ENCODE measurements around the gene GALNT11.
"Not testable (repeated sequence)": the region's sequence is repeated elsewhere in the genome, so short reads cannot be mapped to it uniquely, and the experiment has no call there.

Gene GALNT11

DNA sequence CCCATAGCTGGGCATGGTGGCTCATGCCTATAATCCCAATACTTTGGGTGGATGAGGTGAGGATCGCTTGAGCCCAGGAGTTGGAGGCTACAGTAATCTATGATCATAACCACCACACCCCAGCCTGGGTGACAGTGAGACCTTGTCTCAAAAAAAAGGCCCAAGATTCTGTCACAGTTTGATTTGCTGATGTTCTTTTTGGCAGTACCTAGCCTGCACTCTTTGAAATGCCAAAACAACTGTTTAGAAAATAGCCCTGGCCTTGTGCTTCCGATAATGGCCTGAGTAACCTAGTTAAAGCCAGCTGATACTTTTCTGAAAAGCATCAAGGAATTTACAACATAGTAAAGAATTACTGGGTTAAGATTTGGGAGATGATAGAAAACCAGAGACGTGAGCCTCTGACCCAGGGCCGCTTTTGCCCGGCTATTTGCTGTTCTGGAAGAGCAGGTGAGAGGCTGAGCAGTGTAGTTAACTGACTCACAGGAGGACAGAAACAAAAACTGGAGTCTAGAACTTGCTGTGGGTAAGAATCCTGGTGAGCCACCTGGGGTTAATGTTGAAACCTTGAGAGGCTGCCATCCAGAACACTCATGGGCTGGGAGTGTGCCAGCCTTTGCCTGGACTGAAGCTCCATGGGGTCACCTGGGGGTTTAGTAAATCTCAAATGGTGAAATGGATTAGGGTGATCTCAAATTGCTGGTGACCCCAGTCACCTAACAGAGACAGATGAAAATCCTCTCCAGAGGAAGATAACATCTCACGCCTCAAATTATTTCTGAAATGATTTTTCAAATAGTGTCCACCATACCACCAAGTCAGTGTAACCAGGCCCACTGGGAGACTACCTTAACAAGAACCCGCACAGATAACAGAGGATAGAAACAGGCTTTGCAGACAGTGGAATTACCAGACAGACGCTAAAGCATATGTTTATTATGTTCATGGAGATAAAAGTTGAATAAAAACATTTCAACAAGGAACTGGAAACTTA is 51.8 kb downstream of the GALNT11 start:
- no peak for DNase-seq

- no peak for DNase-seq
Observed at GRCh38 chr7:152078025-152078424, 52.6 kb downstream of the GALNT11 start.

- DNase-seq = no peak
Observed at GRCh38 chr7:152078786-152079185, 53.3 kb downstream of the GALNT11 start.

GRCh38 chr7:152081088-152081487 is 55.6 kb downstream of the GALNT11 start:
- DNase-seq = no peak

DNA sequence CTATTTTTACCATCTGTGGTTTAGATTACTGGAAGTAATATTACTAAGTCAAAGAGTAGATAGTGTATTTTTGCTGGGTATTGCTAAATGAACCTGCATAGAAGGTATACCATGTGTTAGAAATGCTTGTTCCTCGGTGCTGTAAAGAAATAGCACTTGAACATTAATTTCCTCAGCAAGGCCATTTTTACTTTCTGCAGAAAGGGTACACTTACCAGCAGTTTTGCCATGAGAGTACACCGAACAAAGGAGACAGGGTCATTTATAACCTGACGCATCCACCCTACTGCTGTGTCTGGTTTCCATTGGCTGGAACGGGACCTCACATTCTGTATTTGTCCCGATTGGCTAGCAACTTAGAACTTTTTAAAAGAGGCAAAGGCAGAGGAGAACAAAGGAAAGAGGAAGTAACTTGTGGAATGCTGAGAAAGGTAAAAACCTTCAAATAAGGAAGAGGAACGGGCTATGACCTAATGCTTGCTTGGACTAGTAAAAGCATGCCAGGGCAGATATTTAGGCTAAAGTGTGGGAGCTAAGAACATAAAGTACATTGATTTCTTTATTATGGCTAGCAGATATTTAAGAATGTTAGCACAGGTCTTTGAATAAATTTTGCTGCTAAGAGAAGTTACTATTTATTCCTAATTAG is 56.7 kb downstream of the GALNT11 start:
- not testable (repeated sequence) for DNase-seq

GRCh38 chr7:152085131-152085530 is 59.7 kb downstream of the GALNT11 start:
- no peak for DNase-seq

- DNase-seq = no peak
Observed at GRCh38 chr7:152086513-152086912, 61.0 kb downstream of the GALNT11 start.

GRCh38 chr7:152089183-152089582 is 63.7 kb downstream of the GALNT11 start:
- DNase-seq = no peak

DNA sequence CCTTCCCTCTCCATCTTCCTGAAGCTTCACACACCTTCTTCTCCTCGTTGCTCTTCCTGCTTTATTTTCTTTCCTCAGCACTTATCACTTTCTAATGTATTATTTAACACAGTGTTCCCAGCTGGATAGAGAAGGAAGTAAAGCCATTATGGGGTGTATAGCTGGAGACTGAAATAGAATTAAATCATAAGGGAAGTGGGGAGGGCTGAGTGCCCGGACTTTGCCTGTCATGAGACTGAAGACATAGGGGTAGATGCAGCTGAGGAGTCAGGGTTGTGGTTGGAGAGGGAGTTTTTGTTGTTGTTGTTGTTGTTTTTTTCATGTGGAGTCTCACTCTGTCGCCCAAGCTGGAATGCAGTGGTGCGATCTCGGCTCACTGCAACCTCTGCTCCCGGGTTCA is 65.3 kb downstream of the GALNT11 start:
- DNase-seq = no peak

DNA sequence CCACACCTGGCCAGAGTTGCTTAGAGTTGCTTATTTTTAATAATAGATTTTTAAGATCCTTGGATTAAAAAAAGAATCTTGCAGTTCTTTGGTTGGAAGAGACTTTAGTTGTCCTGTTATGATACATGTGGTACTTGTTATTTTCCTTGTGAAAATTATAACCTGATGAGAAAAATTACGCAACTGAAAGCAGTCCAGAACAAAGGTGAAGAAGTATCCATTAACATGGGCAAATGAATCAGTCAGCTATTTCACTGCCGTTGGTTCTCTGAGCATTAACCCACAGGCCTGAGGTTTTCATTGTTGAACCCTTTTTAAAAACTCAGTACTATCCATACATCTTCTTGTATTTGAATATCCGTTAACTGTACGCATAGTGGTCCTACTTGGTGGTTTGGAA is 68.2 kb downstream of the GALNT11 start:
- no peak for DNase-seq

- no peak for DNase-seq
Observed at GRCh38 chr7:152095771-152096170, 70.3 kb downstream of the GALNT11 start.

GRCh38 chr7:152097330-152097729 is 71.9 kb downstream of the GALNT11 start:
- DNase-seq = no peak

DNA sequence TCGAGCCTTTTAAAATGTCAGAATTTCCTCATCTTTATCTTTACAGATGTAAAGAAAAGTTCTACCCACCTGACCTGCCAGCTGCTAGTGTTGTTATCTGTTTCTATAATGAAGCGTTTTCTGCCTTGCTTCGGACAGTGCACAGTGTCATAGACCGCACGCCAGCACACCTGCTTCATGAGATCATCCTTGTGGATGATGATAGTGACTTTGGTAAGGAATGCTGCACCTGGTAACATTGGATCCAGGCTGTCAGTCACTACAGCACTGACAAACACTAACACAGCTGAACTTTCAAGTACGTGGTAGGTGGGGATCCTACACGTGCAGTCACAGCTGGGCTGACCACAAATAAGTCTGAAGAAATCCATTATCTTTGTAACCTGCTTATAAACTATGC is 77.6 kb downstream of the GALNT11 start:
- DNase-seq = no peak

GRCh38 chr7:152103691-152104090 is 78.2 kb downstream of the GALNT11 start:
- DNase-seq = no peak

DNA sequence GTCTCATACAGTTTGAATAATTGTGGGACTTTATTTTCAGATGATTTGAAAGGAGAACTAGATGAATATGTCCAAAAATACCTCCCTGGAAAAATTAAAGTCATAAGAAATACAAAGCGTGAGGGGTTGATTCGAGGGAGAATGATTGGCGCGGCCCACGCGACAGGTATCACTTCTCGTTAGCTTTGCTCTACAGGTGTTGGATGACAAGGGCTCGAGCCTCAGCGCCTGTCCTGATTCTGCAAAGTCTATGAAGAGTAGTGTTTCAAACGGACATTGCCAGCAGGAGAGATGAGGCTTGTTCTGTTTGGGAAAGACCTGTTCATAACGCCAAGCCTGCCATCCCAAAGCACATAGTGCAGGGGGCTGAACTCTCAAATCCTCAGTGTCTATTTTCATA is 79.7 kb downstream of the GALNT11 start:
- no peak for DNase-seq

- no peak for DNase-seq
Observed at GRCh38 chr7:152106990-152107389, 81.5 kb downstream of the GALNT11 start.

- no peak for DNase-seq
Observed at GRCh38 chr7:152107945-152108344, 82.5 kb downstream of the GALNT11 start.

GRCh38 chr7:152108359-152108758 is 82.9 kb downstream of the GALNT11 start:
- DNase-seq = no peak

GRCh38 chr7:152112829-152113228 is 87.4 kb downstream of the GALNT11 start:
- no peak for DNase-seq

DNA sequence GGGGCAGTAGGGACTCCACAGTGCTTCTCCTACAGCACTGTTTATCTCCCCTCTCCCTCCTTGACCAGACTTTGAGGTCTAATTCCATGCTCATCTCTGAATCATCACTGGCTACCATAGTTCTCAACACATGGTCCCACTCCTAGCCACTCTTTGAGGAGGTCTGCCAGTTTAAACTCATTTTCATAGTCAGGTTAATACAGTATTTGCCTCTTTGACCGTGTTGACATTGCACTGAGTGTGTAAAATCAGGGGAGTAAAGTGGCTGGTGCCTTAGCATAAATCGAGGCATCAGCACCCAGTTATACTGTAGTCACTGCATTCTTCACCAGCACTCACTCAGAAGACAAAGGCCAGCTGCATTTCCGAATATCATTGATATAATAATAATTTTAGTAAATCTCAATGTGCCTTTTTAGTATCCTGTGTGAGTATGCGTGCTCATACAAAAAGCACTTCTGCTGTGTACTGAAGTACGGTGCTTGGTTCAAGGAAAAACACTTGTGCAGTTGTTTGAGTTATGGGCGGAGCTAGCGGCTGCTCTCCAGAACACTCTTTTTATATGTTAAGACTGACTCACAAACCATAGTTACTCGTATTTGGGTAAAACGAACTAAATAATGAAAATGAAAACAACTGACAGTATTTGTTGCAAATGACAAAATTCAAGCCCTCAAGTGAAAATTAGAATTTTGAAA is 89.7 kb downstream of the GALNT11 start:
- DNase-seq = no peak

- no peak for DNase-seq
Observed at GRCh38 chr7:152117356-152117755, 91.9 kb downstream of the GALNT11 start.

- DNase-seq = no peak
Observed at GRCh38 chr7:152120210-152120609, 94.7 kb downstream of the GALNT11 start.

DNA sequence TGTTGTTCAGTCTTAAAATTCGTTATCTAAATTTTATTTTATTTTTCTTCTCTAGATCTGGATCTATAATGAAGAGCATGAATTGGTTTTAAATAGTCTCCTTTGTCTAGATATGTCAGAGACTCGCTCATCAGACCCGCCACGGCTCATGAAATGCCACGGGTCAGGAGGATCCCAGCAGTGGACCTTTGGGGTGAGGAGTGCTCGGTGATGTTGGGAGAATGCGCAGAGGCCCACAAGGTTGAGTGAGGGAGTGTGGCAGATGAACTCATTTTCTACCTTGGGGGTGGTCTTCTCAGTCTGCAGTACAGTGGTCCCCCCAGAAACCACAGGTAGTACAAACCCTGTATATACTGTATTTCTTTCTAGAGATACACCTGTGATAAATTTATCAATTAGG is 95.3 kb downstream of the GALNT11 start:
- no peak for DNase-seq

DNA sequence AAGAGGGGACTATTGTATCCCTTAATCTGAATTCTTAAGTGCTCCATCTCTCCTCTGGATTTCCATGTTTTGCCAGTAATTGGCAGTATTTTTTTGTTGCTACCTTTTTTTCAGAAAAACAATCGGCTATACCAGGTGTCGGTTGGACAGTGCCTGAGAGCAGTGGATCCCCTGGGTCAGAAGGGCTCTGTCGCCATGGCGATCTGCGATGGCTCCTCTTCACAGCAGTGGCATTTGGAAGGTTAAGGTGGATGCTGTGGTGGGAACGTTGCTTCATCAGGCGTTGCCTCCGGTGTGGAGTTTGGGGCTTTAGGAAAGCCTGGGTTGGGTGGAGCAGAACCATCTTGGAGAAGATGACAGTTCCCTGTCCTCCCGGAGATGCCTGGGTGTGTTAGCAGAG is 96.0 kb downstream of the GALNT11 start:
- no peak for DNase-seq

All from activated CD4-positive, alpha-beta T cell treated with anti-CD3 and anti-CD28 coated beads, Interleukin-2, Interleukin-6, amounts not matched to agents 100 ng/mL and 50 ng/mL, durations not matched to agents 16 hours and 8 hours (primary cell).